HUES48 (cell line): ENCODE results near the gene PRKAR2B.

Experiments used
- H3K27ac ChIP-seq: one replicate; pipeline ENCODE4 v1.7.0; 2013; ENCODE audit warnings: low read depth, low read length, inconsistent platforms
- H3K27me3 ChIP-seq: 2 replicates; pipeline ENCODE4 v1.6.1; 2013; ENCODE audit warnings: mild to moderate bottlenecking, low read length; ENCODE audit not compliant: control insufficient read depth, insufficient read depth
- H3K36me3 ChIP-seq: 2 replicates; pipeline ENCODE4 v1.6.1; 2013; ENCODE audit warnings: low read length; ENCODE audit not compliant: control insufficient read depth, insufficient read depth
- H3K4me1 ChIP-seq: 2 replicates; pipeline ENCODE4 v1.6.1; 2013; ENCODE audit warnings: mild to moderate bottlenecking, low read length; ENCODE audit not compliant: control insufficient read depth, insufficient read depth
- H3K4me3 ChIP-seq: 2 replicates; pipeline ENCODE4 v1.5.1; 2013; ENCODE audit warnings: mild to moderate bottlenecking, low read depth, low read length
- H3K9ac ChIP-seq: 2 replicates; pipeline ENCODE4 v1.6.1; 2013; ENCODE audit warnings: mild to moderate bottlenecking, low read depth, low read length, moderate library complexity
- H3K9me3 ChIP-seq: 2 replicates; pipeline ENCODE4 v1.6.1; 2013; ENCODE audit warnings: low read length; ENCODE audit not compliant: control insufficient read depth, insufficient read depth

Gene PRKAR2B

DNA sequence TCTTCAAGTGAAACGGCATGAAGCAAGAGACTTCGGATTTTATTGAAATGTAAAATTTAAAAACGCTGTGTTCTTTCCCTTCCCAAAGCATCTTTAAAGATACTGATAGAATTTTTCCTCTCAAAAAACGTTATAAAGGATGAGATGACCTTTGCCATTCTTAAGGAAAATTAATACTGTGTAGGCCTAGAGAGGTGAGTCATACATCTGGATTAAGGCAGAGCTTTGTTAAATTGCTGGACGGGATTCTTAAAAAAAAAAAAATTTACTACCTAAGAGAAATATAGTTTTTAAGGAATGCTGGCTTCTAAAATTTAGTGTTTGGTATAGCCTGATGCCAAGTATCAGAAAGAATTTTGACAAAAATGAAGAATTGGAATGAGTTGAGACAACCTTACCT, 118.0 kb downstream of the PRKAR2B start:
- H3K27me3 ChIP-seq = no peaks in the 10 kb centered on the region
- no peaks in the 10 kb centered on the region for H3K9me3 ChIP-seq
- no peak overlapping the region for H3K9ac ChIP-seq
- H3K4me3 ChIP-seq = no peak overlapping the region
- peaks cover 3% of the 10 kb centered on the region; the same call in 1 of the 2 replicates for H3K4me1 ChIP-seq
- no peak overlapping the region for H3K27ac ChIP-seq
- peaks cover 14% of the 10 kb centered on the region; the same call in 1 of the 2 replicates for H3K36me3 ChIP-seq

DNA sequence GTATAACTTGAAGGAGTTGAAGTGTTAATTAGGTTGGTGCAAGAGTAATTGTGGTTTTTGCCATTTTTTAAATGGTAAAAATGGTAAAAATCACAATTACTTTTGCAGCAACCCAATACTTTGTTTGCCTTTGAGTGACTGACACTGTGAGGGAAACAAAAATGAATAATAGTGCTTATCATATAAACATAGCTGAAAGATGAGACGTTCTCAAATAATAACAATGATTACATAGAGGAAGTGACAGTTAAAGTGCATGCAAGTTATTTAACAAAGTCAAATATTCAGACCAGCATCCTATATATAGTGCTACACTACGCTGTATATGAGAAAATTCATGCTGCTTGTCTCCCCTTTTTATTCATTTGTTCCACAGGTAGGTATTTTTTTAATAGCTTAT, 119.6 kb downstream of the PRKAR2B start:
- Histone ChIP-seq H3K4me3 (no peak overlapping the region), H3K36me3 (peaks cover 13% of the 10 kb centered on the region; the same call in 1 of the 2 replicates), H3K9ac (no peak overlapping the region), H3K27me3 (no peaks in the 10 kb centered on the region), H3K27ac (no peak overlapping the region), H3K9me3 (no peaks in the 10 kb centered on the region), H3K4me1 (peaks cover 3% of the 10 kb centered on the region; the same call in 1 of the 2 replicates)

DNA sequence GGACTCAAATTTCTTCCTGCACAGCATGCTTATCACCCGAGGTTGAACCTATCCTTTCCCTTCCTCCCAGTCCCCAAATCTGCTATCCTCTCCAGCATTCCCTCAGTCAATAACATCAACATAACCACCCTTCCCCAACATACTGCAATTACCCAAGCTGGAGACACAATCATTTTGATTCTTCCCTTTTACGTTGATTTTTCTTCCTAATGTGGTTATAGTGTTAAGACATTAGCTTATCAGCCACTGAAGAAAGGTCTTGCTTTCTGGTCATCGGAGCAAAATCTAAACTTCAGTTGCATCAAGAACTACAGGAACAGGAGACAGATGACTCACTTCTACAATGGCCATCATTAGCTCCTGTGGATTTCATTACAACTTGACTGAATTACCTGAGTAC, 120.8 kb downstream of the PRKAR2B start:
- no peaks in the 10 kb centered on the region for H3K9me3 ChIP-seq
- no peak overlapping the region for H3K9ac ChIP-seq

DNA sequence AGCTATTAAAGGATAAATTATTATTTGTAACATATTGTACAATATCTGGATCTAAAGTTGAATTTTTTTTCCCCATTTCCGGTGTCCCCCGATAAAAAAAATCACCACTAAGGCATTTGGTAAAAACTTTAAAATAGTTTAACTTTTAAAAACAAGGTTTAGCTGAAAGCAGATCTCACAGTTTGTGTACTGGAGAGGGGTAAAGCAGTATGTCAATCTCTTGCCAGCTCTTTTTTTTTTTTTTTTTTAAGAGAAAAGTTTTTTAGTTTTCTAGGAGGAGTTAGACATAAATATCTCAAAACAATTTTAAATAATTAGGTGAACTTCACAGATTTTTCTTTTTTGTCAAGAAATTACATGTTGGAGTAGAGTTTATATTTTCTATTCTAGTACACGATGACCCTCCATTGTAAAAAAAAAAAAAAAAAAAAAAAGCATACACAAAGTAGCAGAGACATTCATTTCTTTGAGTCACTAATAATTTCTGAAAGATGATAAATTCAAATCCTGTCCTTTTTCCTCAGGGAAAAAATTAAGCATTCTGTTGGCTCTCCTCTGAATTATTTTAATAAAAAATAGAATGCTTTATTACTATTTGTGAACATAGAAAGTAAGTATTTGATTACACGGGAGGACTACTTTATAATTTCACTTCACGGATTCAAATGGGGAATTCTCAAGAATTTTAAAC, 122.4 kb downstream of the PRKAR2B start:
- Histone ChIP-seq H3K27ac (peak overlapping the region; percentile 99), H3K4me3 (peak overlapping the region; percentile 74)

More for the DNA sequence above, 120.8 kb downstream of the PRKAR2B start:
- Histone ChIP-seq H3K4me1 (peaks cover 3% of the 10 kb centered on the region; the same call in 1 of the 2 replicates), H3K4me3 (no peak overlapping the region), H3K27me3 (no peaks in the 10 kb centered on the region), H3K36me3 (peaks cover under 1% of the 10 kb centered on the region; the same call in 1 of the 2 replicates), H3K27ac (no peak overlapping the region)

DNA sequence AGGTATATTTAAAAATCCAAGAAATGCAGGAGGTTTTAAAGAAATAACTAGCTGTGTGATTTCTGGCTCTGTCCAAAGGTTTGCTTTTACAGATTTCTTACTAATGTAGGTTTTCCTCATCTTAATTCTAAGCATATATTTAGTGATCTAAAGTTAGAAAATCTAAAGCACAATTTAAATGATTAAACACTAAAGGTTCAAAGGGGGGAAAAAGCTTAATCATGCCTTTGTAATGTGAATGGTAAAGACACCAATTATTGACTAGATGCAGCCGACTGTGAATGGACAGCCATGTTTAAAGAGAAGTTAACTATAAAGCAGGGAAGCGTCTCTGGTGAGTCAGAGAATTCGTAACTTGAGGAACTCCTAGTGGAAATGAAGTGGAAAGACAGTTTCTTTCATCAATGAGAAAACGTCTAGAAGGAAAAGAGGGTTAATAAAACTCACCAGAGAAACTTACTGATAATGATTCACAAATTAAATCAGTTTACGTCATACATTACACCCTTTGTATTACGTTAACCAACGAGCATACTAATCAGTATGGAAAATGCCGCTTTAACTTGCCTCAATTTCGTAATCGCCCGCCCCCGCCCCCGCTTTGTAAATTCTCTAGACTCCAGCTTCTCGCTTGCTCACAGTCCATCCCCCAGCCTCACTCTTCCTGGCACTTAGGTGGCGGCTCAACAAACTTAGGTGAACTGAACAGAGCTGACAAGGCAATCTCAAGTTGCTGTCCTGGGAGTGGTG, 123.2 kb downstream of the PRKAR2B start:
- H3K9me3 ChIP-seq = no peaks in the 10 kb centered on the region
- H3K4me1 ChIP-seq = peaks cover 6% of the 10 kb centered on the region; the same call in 1 of the 2 replicates
- H3K27ac ChIP-seq = peak overlapping the region; percentile 99
- peak overlapping the region; percentile 77 for H3K9ac ChIP-seq
- peak overlapping the region; percentile 74 for H3K4me3 ChIP-seq
- H3K27me3 ChIP-seq = no peaks in the 10 kb centered on the region
- H3K36me3 ChIP-seq = no peaks in the 10 kb centered on the region

More for the DNA sequence above, 122.4 kb downstream of the PRKAR2B start:
- Histone ChIP-seq H3K36me3 (no peaks in the 10 kb centered on the region), H3K9me3 (no peaks in the 10 kb centered on the region), H3K4me1 (peaks cover 3% of the 10 kb centered on the region; the same call in 1 of the 2 replicates), H3K9ac (peak overlapping the region; percentile 77), H3K27me3 (no peaks in the 10 kb centered on the region)

DNA sequence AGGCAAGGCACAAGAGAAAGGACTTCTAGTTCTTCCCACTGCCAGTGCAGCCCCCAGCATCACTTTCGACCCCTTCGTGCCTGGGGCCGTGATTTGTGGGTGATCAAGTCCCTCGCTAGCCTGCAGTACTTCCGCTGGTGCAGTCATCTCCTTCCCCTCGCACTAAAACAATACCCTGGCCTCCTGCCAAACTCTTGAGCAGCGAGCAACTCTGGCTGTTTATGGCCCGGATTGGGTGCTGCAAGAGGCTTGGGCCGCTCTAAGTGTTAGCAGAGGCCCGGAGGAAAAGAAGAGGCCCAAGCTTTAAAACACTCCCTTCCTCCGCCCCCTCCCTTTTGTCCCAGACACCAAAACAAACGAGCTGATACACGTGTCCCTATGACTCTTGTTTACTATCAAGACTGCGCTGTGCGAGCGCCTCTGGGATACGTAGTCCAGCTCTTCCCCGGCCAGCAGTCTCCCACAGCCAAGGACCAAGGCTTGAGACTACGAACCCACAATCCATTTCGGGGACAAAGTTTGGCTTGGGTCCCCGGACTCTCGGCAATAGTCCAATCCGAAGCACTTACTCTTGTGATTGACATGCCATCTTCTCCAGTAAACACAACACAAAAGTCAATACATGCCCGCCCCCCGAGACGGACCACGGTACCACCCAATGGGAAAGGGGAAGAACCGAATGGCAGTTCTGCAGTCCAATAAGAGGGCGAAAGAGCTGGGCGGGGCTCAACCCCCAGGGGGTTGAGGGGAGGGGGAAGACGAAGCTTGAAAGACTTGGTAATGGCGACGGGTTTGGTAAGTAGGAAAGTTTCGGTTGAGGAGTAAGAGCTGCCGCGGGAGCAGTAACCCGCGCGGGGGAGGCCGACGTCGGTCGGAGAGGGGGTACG, 124.0 kb downstream of the PRKAR2B start, which contains the start of gene HBP1:
TSS of gene HBP1 (plus strand) at position 771 of the 887 bp plus-strand sequence. CDS start 10,891 bp downstream, outside the sequence.
- Histone ChIP-seq H3K4me1 (peaks cover 12% of the 10 kb centered on the region), H3K9ac (peak within 1 kb of the TSS; percentile 81), H3K27ac (peak within 1 kb of the TSS; percentile 99), H3K4me3 (peak within 1 kb of the TSS; percentile 91), H3K27me3 (no peaks in the 10 kb centered on the region), H3K36me3 (no peaks in the 10 kb centered on the region), H3K9me3 (no peaks in the 10 kb centered on the region)

DNA sequence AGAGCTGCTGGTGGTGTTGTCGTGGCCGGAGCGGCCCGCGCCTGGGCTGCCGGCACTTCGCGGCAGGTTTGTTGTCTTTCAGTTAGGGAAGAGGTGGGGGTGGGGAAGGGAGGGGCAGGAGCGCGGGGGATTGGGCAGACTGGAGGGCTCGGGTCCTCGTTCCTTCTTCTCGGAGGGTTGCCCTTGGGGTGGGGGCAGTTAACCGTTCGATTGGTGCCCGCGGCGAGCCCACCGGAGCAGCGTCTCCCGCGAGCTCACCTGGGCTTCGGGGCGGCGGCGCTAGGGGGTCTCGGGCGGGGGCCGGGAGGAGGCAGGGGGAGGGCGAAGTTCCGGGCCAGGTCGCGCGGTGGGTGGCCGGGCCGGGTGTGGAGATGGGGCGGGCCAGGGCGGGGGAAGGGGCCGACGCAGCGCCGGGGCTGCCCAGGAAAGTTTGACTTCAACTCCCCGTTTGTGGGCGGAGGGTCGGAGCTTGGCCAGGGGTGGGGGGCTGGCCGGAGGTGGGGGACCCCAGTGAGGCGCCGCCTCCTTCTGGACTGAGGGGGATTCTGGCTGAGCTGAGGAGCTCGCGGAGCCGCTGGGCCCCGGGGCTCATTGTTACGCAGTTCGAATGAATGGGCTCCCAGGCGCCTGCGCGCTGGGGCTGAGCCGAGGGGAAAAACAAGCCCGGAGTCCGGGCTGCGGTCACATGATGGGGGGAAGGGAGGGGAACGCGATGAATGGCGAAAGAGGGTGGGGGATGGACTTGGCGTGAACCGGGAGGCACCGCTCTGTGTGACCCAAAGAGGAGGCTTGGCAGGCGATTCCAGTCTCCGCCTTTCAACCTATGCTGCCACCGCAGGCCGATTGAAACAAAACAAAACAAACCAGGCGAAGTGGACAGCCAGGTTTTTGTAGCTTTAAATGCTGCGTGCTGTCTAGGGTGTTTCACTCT, 124.9 kb downstream of the PRKAR2B start:
- H3K27me3 ChIP-seq = no peaks in the 10 kb centered on the region
- peak overlapping the region; percentile 81 for H3K9ac ChIP-seq
- peak overlapping the region; percentile 98 for H3K27ac ChIP-seq
- H3K4me1 ChIP-seq = peaks cover 21% of the 10 kb centered on the region
- no peaks in the 10 kb centered on the region for H3K36me3 ChIP-seq
- H3K9me3 ChIP-seq = no peaks in the 10 kb centered on the region
- peak overlapping the region; percentile 91 for H3K4me3 ChIP-seq

DNA sequence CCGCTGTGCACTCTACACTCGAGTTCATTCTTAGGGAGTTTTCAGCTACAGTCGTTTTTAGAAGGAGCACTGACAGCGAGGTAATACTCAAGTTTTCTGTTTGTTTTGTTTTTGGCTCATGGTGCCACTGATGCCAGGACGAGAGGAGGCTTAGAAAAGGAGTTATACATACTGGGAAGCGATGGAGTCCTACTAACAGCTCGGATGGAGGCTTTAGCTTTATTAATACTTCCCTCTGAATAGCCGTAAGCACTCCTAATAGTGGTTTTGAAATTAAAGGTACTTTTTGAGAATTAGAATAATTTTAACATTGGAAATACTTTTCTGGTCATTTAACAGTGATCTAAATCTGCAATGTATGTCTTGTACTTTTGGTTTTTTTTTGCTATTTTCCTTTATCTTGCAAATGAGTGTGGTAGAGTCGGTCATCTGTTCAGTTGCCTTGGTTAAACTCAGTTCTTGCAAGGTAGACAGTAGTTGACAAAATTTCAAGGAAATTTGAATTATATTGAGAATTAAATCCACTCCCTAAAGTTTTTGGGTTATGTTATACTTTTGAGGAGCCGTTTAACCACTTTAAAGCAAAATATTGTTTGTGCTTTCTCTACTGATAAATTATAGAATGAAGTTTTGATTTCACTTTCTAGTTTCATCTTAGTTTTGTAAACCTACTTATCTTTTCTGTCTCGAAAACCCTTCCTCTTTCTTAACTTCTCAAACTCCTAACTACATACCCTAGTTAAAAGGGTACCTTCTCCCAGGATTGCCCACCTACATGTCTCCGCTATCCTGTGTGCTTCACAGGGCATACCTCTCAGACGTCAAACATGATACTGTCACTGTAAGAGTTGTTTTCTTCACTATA, 125.8 kb downstream of the PRKAR2B start:
- H3K27ac ChIP-seq = peak overlapping the region; percentile 98
- H3K9ac ChIP-seq = peak overlapping the region; percentile 75
- peaks cover 26% of the 10 kb centered on the region for H3K4me1 ChIP-seq
- no peaks in the 10 kb centered on the region for H3K36me3 ChIP-seq
- peak overlapping the region; percentile 91 for H3K4me3 ChIP-seq
- no peaks in the 10 kb centered on the region for H3K27me3 ChIP-seq
- no peaks in the 10 kb centered on the region for H3K9me3 ChIP-seq

DNA sequence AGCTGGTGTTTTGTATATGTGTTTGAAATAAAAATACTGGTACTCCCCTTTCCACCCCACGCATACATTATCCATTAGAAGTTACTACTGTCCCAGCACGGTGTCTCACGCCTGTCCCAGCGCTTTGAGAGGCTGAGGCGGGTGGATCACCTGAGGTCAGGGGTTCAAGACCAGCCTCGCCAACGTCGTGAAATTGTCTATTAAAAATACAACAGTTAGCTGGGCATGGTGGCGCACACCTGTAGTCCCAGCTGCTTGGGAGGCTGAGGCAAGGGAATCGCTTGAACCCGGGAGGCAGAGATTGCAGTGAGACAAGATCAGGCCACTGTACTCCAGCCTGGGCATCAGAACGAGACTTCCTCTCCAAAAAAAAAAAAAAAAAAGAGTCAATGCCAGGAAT, 127.0 kb downstream of the PRKAR2B start:
- Histone ChIP-seq H3K4me1 (peaks cover 28% of the 10 kb centered on the region), H3K4me3 (no peak overlapping the region), H3K36me3 (no peaks in the 10 kb centered on the region), H3K27ac (no peak overlapping the region), H3K27me3 (no peaks in the 10 kb centered on the region), H3K9me3 (no peaks in the 10 kb centered on the region), H3K9ac (no peak overlapping the region)
